DOHH2 (cell line): ENCODE results near the gene STX4.

ENCODE experiments used
- H3F3A ChIP-seq: fragments of 200-600 bp; sonication (generic), shearing (Covaris generic); 2 replicates; pipeline ENCODE4 v1.6.0; 2016; ENCODE audit warnings: antibody characterized with exemption, mild to moderate bottlenecking; ENCODE audit not compliant: control insufficient read depth, insufficient read depth
- H3K27ac ChIP-seq: fragments of 200-600 bp; sonication (generic); 2 replicates; pipeline ENCODE4 v1.5.1; 2014; ENCODE audit warnings: low read depth, mild to moderate bottlenecking, low read length, moderate library complexity
- H3K27me3 ChIP-seq: fragments of 200-600 bp; sonication (generic); 2 replicates; pipeline ENCODE4 v1.6.1; 2014; ENCODE audit warnings: mild to moderate bottlenecking, low read length, mixed read lengths; ENCODE audit not compliant: control insufficient read depth
- H3K36me3 ChIP-seq: fragments of 200-600 bp; sonication (generic); 2 replicates; pipeline ENCODE4 v1.6.1; 2014; ENCODE audit warnings: mild to moderate bottlenecking, low read length, moderate library complexity, mixed read lengths; ENCODE audit not compliant: control insufficient read depth
- H3K4me1 ChIP-seq: fragments of 200-600 bp; sonication (generic); 2 replicates; pipeline ENCODE4 v1.6.1; 2014; ENCODE audit warnings: mild to moderate bottlenecking, low read length, mixed read lengths; ENCODE audit not compliant: control insufficient read depth
- H3K4me2 ChIP-seq: fragments of 200-600 bp; sonication (generic); 2 replicates; pipeline ENCODE4 v1.6.0; 2014; ENCODE audit warnings: mild to moderate bottlenecking, low read length, moderate library complexity
- H3K4me3 ChIP-seq: fragments of 200-600 bp; sonication (generic); 2 replicates; pipeline ENCODE4 v1.5.1; 2014; ENCODE audit warnings: mild to moderate bottlenecking, low read length, mixed read lengths
- H3K79me2 ChIP-seq: fragments of 200-600 bp; sonication (generic); 2 replicates; pipeline ENCODE4 v1.6.1; 2014; ENCODE audit warnings: mild to moderate bottlenecking, low read length, mixed read lengths; ENCODE audit not compliant: control insufficient read depth
- H3K9me2 ChIP-seq: fragments of 200-600 bp; sonication (generic); replicated peaks from 2 replicates; pipeline ENCODE4 v1.6.1; 2014; ENCODE audit warnings: mild to moderate bottlenecking, low read length, mixed read lengths; ENCODE audit not compliant: control insufficient read depth
- H3K9me3 ChIP-seq: fragments of 200-600 bp; sonication (generic); 2 replicates; pipeline ENCODE4 v1.6.1; 2014; ENCODE audit warnings: antibody characterized with exemption, low read length, mixed read lengths; ENCODE audit not compliant: control insufficient read depth, insufficient read depth
- H4K20me1 ChIP-seq: fragments of 200-600 bp; sonication (generic); 2 replicates; pipeline ENCODE4 v1.6.0; 2014; ENCODE audit warnings: low read depth, mild to moderate bottlenecking, antibody characterized with exemption, low read length, moderate library complexity; ENCODE audit not compliant: control insufficient read depth, insufficient read depth
- CTCF ChIP-seq: fragments of 200-600 bp; sonication (generic); IDR thresholded peaks from one replicate; pipeline ENCODE4 v1.5.1; 2014; ENCODE audit warnings: antibody characterized with exemption, mild to moderate bottlenecking, low read depth, low read length; ENCODE audit not compliant: poor library complexity, severe bottlenecking
- EZH2phosphoT487 ChIP-seq: fragments of 200-600 bp; sonication (generic); IDR thresholded peaks from 2 replicates; pipeline ENCODE4 v1.6.1; 2017; ENCODE audit warnings: borderline replicate concordance, mild to moderate bottlenecking, antibody characterized with exemption, low read length, moderate library complexity, mixed read lengths

The STX4 gene

GRCh38 chr16:31083981-31084380, 50.6 kb downstream of the STX4 start:
- no peak overlapping the region for H3K4me3 ChIP-seq
- H3F3A ChIP-seq = no peaks in the 10 kb centered on the region
- peaks cover 23% of the 10 kb centered on the region for H3K79me2 ChIP-seq
- H3K9me2 ChIP-seq = no peaks in the 10 kb centered on the region
- 0 out of 2 replicates have a peak, but pooled peaks cover 4% of the 10 kb centered on the region for H4K20me1 ChIP-seq
- TF ChIP-seq CTCF (no peak), EZH2phosphoT487 (no peak)
- no peaks in the 10 kb centered on the region for H3K9me3 ChIP-seq
- no peak overlapping the region for H3K4me2 ChIP-seq
- no peak overlapping the region for H3K27ac ChIP-seq
- no peaks in the 10 kb centered on the region for H3K27me3 ChIP-seq
- H3K36me3 ChIP-seq = peaks cover 64% of the 10 kb centered on the region
- H3K4me1 ChIP-seq = peaks cover 3% of the 10 kb centered on the region; the same call in 1 of the 2 replicates

- H3K27me3 ChIP-seq = no peaks in the 10 kb centered on the region
- no peaks in the 10 kb centered on the region for H3K9me2 ChIP-seq
- H3F3A ChIP-seq = no peaks in the 10 kb centered on the region
- 0 out of 2 replicates have a peak, but pooled peaks cover 4% of the 10 kb centered on the region for H4K20me1 ChIP-seq
- no peak overlapping the region for H3K4me3 ChIP-seq
- no peak overlapping the region for H3K4me2 ChIP-seq
- H3K4me1 ChIP-seq = peaks cover 3% of the 10 kb centered on the region; the same call in 1 of the 2 replicates
- H3K9me3 ChIP-seq = no peaks in the 10 kb centered on the region
- H3K79me2 ChIP-seq = peaks cover 16% of the 10 kb centered on the region
- no peak overlapping the region for H3K27ac ChIP-seq
- TF ChIP-seq EZH2phosphoT487 (no peak), CTCF (no peak)
- H3K36me3 ChIP-seq = peaks cover 60% of the 10 kb centered on the region
These were observed 51.4 kb downstream of the STX4 start for GRCh38 chr16:31084584-31085302.

- Histone ChIP-seq H3K36me3 (peaks cover 54% of the 10 kb centered on the region), H3K79me2 (peaks cover 10% of the 10 kb centered on the region), H3K9me2 (no peaks in the 10 kb centered on the region), H3K4me1 (peaks cover 3% of the 10 kb centered on the region; the same call in 1 of the 2 replicates), H3K27ac (no peak overlapping the region), H3F3A (no peaks in the 10 kb centered on the region), H4K20me1 (0 out of 2 replicates have a peak, but pooled peaks cover 4% of the 10 kb centered on the region), H3K27me3 (no peaks in the 10 kb centered on the region), H3K4me2 (no peak overlapping the region), H3K9me3 (no peaks in the 10 kb centered on the region), H3K4me3 (no peak overlapping the region)
- TF ChIP-seq EZH2phosphoT487 (no peak), CTCF (no peak)
These were observed 52.1 kb downstream of the STX4 start for GRCh38 chr16:31085411-31085810.
